ENCODE data around the gene MAP1S. TPM values are rescaled to one million over a fixed set of nuclear protein-coding genes. Genes with fewer than 3 reads are reported as not detected.

The MAP1S gene
- total and polyA plus RNA-seq, 2 of the 13 experiments (the other 11 are each of a cell fraction or from before 2014, with no cell fraction given): 3.8 to 7.3 TPM

DNA sequence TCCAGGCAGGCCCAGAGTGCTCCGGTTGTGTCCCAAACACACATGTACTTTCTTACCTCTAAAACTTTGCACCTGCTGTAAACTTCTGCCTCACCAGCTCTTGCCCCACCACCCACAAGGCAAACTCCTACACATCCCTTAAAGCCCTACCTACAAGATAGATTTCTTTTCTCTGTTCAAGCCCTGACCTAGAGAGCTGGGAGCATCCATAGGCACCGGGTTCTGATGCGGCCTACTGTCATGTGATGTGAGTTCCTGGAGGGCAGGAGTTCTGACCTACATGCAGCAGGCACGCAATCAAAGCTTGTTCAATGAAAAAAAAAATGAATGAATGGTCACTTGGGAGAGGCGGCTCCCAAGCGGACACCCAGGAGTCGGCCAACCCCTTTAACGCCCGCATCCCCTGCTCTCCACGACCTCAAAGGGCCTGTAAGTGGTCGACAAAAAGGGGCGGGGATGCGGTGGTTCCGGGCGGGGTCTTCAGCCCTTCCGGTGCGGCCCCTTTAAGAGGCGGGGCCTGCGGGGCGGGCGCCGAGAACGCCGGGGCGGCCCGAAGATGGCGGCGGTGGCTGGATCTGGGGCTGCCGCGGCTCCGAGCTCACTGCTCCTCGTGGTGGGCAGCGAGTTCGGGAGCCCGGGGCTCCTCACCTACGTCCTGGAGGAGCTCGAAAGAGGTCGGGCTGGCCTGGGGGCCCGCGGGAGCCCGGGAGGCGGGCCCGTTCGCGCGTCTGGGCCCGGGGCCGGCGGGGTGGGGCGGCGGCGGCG lies at the start of gene MAP1S (continued):
- TF ChIP-seq, protein P1, sequence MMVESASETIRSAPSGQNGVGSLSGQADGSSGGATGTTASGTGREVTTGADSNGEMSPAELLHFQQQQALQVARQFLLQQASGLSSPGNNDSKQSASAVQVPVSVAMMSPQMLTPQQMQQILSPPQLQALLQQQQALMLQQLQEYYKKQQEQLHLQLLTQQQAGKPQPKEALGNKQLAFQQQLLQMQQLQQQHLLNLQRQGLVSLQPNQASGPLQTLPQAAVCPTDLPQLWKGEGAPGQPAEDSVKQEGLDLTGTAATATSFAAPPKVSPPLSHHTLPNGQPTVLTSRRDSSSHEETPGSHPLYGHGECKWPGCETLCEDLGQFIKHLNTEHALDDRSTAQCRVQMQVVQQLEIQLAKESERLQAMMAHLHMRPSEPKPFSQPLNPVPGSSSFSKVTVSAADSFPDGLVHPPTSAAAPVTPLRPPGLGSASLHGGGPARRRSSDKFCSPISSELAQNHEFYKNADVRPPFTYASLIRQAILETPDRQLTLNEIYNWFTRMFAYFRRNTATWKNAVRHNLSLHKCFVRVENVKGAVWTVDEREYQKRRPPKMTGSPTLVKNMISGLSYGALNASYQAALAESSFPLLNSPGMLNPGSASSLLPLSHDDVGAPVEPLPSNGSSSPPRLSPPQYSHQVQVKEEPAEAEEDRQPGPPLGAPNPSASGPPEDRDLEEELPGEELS (CRISPR knock-in tag; IDR thresholded peaks at IDR 0.05): peak; percentile 48; the same call in 1 of the 2 replicates
- TF ChIP-seq LCORL (IDR thresholded peaks at IDR 0.05) (no peak), LCORL (CRISPR knock-in tag; IDR thresholded peaks at IDR 0.05) (peak; percentile 58), GATAD2A (CRISPR knock-in tag; IDR thresholded peaks at IDR 0.05) (peak; percentile 38; the same call in 1 of the 2 replicates), MAFF (IDR thresholded peaks at IDR 0.05; ENCODE audit: low read depth, low read length) (no peak), SSRP1 (CRISPR knock-in tag; IDR thresholded peaks at IDR 0.05) (no peak), ZIK1 (CRISPR knock-in tag; IDR thresholded peaks at IDR 0.05; ENCODE audit: borderline replicate concordance, low read depth) (peak; percentile 64; the same call in 1 of the 2 replicates), PAX8 (CRISPR knock-in tag; IDR thresholded peaks at IDR 0.05; ENCODE audit: borderline replicate concordance) (0 out of 2 replicates have a peak, but pooled peaks have one; percentile 24), ZNF530 (CRISPR knock-in tag; IDR thresholded peaks at IDR 0.05; ENCODE audit: low read depth) (no peak), MAZ (IDR thresholded peaks at IDR 0.05; ENCODE audit: borderline replicate concordance, low read depth, low read length) (no peak), MAZ (CRISPR knock-in tag; IDR thresholded peaks at IDR 0.05; ENCODE audit: low read depth) (peak; percentile 7; the same call in 1 of the 2 replicates), ELF4 (CRISPR knock-in tag; IDR thresholded peaks at IDR 0.05; ENCODE audit: borderline replicate concordance) (no peak), ZNF766 (CRISPR knock-in tag; IDR thresholded peaks at IDR 0.05; ENCODE audit: borderline replicate concordance) (peak; percentile 56; the same call in 1 of the 2 replicates), TAF1 (CRISPR knock-in tag; IDR thresholded peaks at IDR 0.05) (peak; percentile 81), IRX3 (CRISPR knock-in tag; IDR thresholded peaks at IDR 0.05; ENCODE audit: borderline replicate concordance, low read depth) (no peak), PHF21A (CRISPR knock-in tag; IDR thresholded peaks at IDR 0.05) (0 out of 2 replicates have a peak, but pooled peaks have one; percentile 13), DMAP1 (CRISPR knock-in tag; IDR thresholded peaks at IDR 0.05) (peak; percentile 59; the same call in 1 of the 2 replicates), NFYB (CRISPR knock-in tag; IDR thresholded peaks at IDR 0.05) (no peak), HMG20A (CRISPR knock-in tag; IDR thresholded peaks at IDR 0.05; ENCODE audit: borderline replicate concordance) (no peak)
- TF ChIP-seq, protein P2, sequence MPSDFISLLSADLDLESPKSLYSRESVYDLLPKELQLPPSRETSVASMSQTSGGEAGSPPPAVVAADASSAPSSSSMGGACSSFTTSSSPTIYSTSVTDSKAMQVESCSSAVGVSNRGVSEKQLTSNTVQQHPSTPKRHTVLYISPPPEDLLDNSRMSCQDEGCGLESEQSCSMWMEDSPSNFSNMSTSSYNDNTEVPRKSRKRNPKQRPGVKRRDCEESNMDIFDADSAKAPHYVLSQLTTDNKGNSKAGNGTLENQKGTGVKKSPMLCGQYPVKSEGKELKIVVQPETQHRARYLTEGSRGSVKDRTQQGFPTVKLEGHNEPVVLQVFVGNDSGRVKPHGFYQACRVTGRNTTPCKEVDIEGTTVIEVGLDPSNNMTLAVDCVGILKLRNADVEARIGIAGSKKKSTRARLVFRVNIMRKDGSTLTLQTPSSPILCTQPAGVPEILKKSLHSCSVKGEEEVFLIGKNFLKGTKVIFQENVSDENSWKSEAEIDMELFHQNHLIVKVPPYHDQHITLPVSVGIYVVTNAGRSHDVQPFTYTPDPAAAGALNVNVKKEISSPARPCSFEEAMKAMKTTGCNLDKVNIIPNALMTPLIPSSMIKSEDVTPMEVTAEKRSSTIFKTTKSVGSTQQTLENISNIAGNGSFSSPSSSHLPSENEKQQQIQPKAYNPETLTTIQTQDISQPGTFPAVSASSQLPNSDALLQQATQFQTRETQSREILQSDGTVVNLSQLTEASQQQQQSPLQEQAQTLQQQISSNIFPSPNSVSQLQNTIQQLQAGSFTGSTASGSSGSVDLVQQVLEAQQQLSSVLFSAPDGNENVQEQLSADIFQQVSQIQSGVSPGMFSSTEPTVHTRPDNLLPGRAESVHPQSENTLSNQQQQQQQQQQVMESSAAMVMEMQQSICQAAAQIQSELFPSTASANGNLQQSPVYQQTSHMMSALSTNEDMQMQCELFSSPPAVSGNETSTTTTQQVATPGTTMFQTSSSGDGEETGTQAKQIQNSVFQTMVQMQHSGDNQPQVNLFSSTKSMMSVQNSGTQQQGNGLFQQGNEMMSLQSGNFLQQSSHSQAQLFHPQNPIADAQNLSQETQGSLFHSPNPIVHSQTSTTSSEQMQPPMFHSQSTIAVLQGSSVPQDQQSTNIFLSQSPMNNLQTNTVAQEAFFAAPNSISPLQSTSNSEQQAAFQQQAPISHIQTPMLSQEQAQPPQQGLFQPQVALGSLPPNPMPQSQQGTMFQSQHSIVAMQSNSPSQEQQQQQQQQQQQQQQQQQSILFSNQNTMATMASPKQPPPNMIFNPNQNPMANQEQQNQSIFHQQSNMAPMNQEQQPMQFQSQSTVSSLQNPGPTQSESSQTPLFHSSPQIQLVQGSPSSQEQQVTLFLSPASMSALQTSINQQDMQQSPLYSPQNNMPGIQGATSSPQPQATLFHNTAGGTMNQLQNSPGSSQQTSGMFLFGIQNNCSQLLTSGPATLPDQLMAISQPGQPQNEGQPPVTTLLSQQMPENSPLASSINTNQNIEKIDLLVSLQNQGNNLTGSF (CRISPR knock-in tag; IDR thresholded peaks at IDR 0.05): 0 out of 2 replicates have a peak, but pooled peaks have one; percentile 61
- TF ChIP-seq, protein P3, sequence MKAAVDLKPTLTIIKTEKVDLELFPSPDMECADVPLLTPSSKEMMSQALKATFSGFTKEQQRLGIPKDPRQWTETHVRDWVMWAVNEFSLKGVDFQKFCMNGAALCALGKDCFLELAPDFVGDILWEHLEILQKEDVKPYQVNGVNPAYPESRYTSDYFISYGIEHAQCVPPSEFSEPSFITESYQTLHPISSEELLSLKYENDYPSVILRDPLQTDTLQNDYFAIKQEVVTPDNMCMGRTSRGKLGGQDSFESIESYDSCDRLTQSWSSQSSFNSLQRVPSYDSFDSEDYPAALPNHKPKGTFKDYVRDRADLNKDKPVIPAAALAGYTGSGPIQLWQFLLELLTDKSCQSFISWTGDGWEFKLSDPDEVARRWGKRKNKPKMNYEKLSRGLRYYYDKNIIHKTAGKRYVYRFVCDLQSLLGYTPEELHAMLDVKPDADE (CRISPR knock-in tag; IDR thresholded peaks at IDR 0.05): 0 out of 2 replicates have a peak, but pooled peaks have one; percentile 45
